Esophagus squamous epithelium (tissue), 5 donors: ENCODE data around the gene TBC1D24. TPM values are rescaled to one million over a fixed set of nuclear protein-coding genes. Genes with fewer than 3 reads are reported as not detected.
A peak's percentile ranks its signal among the peaks of the same experiment; 100 is the strongest.

Source experiments
- DNase-seq: peaks from one replicate; lab custom pipeline; 2025; lab: John Stamatoyannopoulos, UW
- H3K27ac ChIP-seq, 4 donors: fragments of 200-600 bp; sonication (generic); one replicate each; pipeline ENCODE4 v1.5.1; 2016 to 2019; ENCODE audit warnings: mild to moderate bottlenecking in 1 of 4
- H3K27me3 ChIP-seq, 4 donors: fragments of 200-600 bp; sonication (generic); 1 replicate in 3 of 4; 2 replicates in 1 of 4; pipeline versions ENCODE4 v1.5.1 to v1.6.0; 2017 to 2021; ENCODE audit warnings: antibody characterized with exemption in 1 of 4
- H3K36me3 ChIP-seq, 3 donors: fragments of 200-600 bp; sonication (generic); one replicate each; pipeline ENCODE4 v1.5.1; 2016 to 2019
- H3K4me1 ChIP-seq, 3 donors: fragments of 200-600 bp; sonication (generic); one replicate each; pipeline ENCODE4 v1.5.1; 2017 to 2019
- H3K4me3 ChIP-seq, 4 donors: fragments of 200-600 bp; sonication (generic); 1 replicate in 3 of 4; 2 replicates in 1 of 4; pipeline ENCODE4 v1.5.1; 2016 to 2019; ENCODE audit warnings: mild to moderate bottlenecking in 2 of 4, moderate library complexity in 1 of 4
- H3K9me3 ChIP-seq, 3 donors: fragments of 200-600 bp; sonication (generic); one replicate each; pipeline ENCODE4 v1.5.1; 2016 to 2019
- POLR2A ChIP-seq, 4 donors: fragments of 450-650 bp; IDR thresholded peaks; one replicate each; pipeline ENCODE4 v1.6.1; 2017; ENCODE audit warnings: antibody characterized with exemption in 4 of 4, mild to moderate bottlenecking in 4 of 4, moderate library complexity in 3 of 4
- WGBS, 2 donors: methylation state at CpG; one replicate each; pipeline ENCODE4 v1.1.5; 2018; 5-methylcytosine and 5-hydroxymethylcytosine counted together
- intact Hi-C: fragments of 100-400 bp; cut with DNase I; formaldehyde crosslinking; loops from one replicate; pipeline ENCODE4 v1.15.0; 2022
- total RNA-seq, 4 donors: library from RNA; depleted of rRNA; stranded (reverse); fragments of >200 nt; gene quantifications; one replicate each; pipeline ENCODE4 v1.1.0, GENCODE V29; 2016
- TF ChIP-seq, protein P1 (sequence below), 6 experiments: fragments of 450-650 bp in 4 of 6; fragments of 200-600 bp in 2 of 6; sonication (generic) in 2 of 6; IDR thresholded peaks; one replicate each; pipeline ENCODE4 v1.5.1; 2016 to 2019; ENCODE audit warnings: antibody characterized with exemption in 6 of 6, mild to moderate bottlenecking in 4 of 6, moderate library complexity in 4 of 6
- donor health status: DM: yes; HTN: yes; CAD: no.

Gene TBC1D24
- total RNA-seq = 1 to 10 TPM; 3.1 to 4.6 (median 3.7) TPM

DNA sequence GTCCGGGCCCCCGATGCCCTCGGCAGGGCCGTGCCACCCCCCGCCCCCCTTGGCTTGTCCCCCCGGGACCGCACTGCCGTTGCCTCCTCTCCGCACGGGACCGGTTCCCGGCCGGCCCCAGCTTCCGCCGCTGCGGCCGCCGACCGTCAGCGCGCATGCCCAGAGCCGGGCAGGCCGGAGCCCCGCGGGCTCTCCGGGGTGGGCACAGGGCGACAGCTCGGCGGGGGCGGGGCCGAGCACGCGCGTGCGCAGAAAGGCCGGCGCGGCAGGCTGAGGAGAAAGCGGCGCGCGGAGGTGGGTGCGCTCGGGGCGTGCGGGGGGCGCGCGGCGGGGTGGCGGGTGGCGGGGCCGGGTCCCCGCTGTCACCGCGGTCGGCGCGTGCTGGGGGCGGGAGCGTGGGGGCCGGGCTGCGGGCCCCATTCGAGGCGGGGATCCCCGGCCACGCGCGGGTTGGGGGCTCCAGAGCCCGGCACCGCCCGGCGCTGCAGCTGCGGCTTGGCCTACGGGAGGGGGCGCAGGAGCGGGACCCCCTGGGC, at the start of gene TBC1D24:
Gene TBC1D24, plus strand, starts transcription at position 251 of the 536 bp plus-strand sequence. CDS start 21,022 bp downstream, outside the sequence.
- Histone ChIP-seq H3K9me3 (no peaks in the 10 kb centered on the region), H3K36me3 (no peaks in the 10 kb centered on the region), H3K27me3 (peaks cover 4 to 45% (median 16%) of the 10 kb centered on the region in 4 donors), H3K4me3 (peak within 1 kb of the TSS; percentile 51 to 75 (median 70)), H3K4me1 (peaks cover 21 to 60% (median 46%) of the 10 kb centered on the region in 3 donors), H3K27ac (peak within 1 kb of the TSS; percentile 75 to 84 (median 80))
- no CpG with 5 or more reads among the region's 77 CpGs for WGBS, 2 donors
- intact Hi-C loops = no loop called here
- DNase-seq = no peak
- TF ChIP-seq POLR2A (IDR thresholded peaks at IDR 0.05) = peak in 1 of 4 donors; percentile 73
- TF ChIP-seq, protein P1, sequence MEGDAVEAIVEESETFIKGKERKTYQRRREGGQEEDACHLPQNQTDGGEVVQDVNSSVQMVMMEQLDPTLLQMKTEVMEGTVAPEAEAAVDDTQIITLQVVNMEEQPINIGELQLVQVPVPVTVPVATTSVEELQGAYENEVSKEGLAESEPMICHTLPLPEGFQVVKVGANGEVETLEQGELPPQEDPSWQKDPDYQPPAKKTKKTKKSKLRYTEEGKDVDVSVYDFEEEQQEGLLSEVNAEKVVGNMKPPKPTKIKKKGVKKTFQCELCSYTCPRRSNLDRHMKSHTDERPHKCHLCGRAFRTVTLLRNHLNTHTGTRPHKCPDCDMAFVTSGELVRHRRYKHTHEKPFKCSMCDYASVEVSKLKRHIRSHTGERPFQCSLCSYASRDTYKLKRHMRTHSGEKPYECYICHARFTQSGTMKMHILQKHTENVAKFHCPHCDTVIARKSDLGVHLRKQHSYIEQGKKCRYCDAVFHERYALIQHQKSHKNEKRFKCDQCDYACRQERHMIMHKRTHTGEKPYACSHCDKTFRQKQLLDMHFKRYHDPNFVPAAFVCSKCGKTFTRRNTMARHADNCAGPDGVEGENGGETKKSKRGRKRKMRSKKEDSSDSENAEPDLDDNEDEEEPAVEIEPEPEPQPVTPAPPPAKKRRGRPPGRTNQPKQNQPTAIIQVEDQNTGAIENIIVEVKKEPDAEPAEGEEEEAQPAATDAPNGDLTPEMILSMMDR (IDR thresholded peaks at IDR 0.05) = no peak

- Histone ChIP-seq H3K27me3 (peaks cover 0 to 2% (median 0%) of the 10 kb centered on the region in 4 donors), H3K36me3 (no peaks in the 10 kb centered on the region), H3K27ac (no peak overlapping the region), H3K4me1 (peaks cover 9 to 24% (median 13%) of the 10 kb centered on the region in 3 donors), H3K4me3 (no peak overlapping the region), H3K9me3 (no peaks in the 10 kb centered on the region)
- DNase-seq = no peak
- WGBS, 2 donors = 80% methylated on average over 7 of the region's 13 CpGs; no CpG with 5 or more reads in 1 of the 2 donors
- intact Hi-C loops = loop anchor here (10.0 kb wide), 2 partner anchors 69 to 81 kb away; partner anchors contain the start of gene ABCA3
- no peak for TF ChIP-seq POLR2A (IDR thresholded peaks at IDR 0.05)
- TF ChIP-seq, protein P1 (IDR thresholded peaks at IDR 0.05) = no peak
These were observed 49.0 kb upstream of the TBC1D24 start for GRCh38 chr16:2425825-2426430.

DNA sequence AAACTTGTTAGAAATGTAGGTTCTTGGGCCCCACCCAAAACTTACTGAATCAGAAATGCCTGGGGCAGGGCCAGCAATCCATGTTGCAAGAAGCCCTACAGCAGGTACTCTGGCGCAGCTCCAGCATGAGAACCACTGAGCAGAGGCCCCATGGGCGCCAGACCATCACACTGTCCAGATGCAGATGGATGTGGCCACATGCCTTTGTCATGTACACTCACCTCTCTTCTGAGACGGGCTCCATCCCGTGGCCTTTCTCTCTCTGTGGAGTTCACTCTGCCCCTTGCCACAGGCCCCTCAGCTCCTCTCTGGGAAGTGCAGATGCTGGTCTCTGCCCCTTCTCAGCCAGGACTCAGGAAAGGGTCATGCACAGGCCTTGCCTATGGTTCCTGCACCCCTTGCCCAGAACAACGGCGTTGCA, 48.0 kb upstream of the TBC1D24 start:
- intact Hi-C loops = loop anchor here (10.0 kb wide), 2 partner anchors 68 to 82 kb away; partner anchors contain the start of gene ABCA3
- no peaks in the 10 kb centered on the region for H3K27me3 ChIP-seq
- DNase-seq = no peak
- TF ChIP-seq, protein P1 (IDR thresholded peaks at IDR 0.05) = no peak
- TF ChIP-seq POLR2A (IDR thresholded peaks at IDR 0.05) = no peak
- peaks cover 0 to 6% (median 0%) of the 10 kb centered on the region in 3 donors for H3K36me3 ChIP-seq
- no peaks in the 10 kb centered on the region for H3K9me3 ChIP-seq
- WGBS, 2 donors = 95 to 96% methylated on average over 3 to 5 of the region's 6 CpGs
- H3K4me1 ChIP-seq = peaks cover 9 to 29% (median 13%) of the 10 kb centered on the region in 3 donors
- no peak overlapping the region for H3K4me3 ChIP-seq
- no peak overlapping the region for H3K27ac ChIP-seq

DNA sequence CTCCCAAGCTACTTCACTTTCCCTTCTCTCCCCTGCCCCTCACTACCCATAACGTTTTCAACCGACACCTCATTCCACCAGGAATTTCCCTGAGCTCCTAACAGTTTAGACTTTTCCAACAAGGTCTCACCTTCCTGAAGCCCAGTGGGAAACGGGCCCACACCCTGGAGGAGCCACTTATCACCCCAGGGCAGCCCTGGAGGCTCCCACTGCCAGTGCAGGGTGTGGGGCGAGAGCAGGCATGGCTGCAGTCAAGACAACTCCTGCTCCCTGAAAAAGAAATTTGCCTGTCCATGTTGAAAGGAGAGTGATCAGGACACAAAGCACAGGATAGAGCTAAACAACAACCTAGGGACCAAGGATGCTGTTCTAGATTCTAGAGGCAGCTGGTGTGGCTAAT, 47.4 kb upstream of the TBC1D24 start:
- Histone ChIP-seq H3K4me3 (no peak overlapping the region), H3K36me3 (peaks cover 0 to 12% (median 0%) of the 10 kb centered on the region in 3 donors), H3K27ac (no peak overlapping the region), H3K4me1 (peaks cover 9 to 29% (median 13%) of the 10 kb centered on the region in 3 donors), H3K9me3 (no peaks in the 10 kb centered on the region), H3K27me3 (no peaks in the 10 kb centered on the region)
- WGBS, 2 donors = 80% methylated on average over 2 of the region's 4 CpGs; no CpG with 5 or more reads in 1 of the 2 donors
- intact Hi-C loops = loop anchor here (10.0 kb wide), 2 partner anchors 67 to 83 kb away; partner anchors contain the start of gene ABCA3
- DNase-seq = no peak
- TF ChIP-seq, protein P1 (IDR thresholded peaks at IDR 0.05) = no peak
- TF ChIP-seq POLR2A (IDR thresholded peaks at IDR 0.05) = no peak
